ENCODE results near the gene FIBIN. TPM values are rescaled to one million over a fixed set of nuclear protein-coding genes. Genes with fewer than 3 reads are reported as not detected.

FIBIN gene
- total and polyA plus RNA-seq, 8 donors = 2.7 to 42.6 (median 5.3) TPM

GRCh38 chr11:26951809-26952515, 42.0 kb upstream of the FIBIN start:
- no peak overlapping the region for H3K4me3 ChIP-seq
- H3K27ac ChIP-seq = no peak overlapping the region
- no peaks in the 10 kb centered on the region for H3K36me3 ChIP-seq
- peak in 1 of 2 donors; percentile 64 for DNase-seq
- H3K4me1 ChIP-seq = peaks cover 0 to 17% (median 3%) of the 10 kb centered on the region in 4 donors
- intact Hi-C loops (cut with DNase I; ENCODE audit: low total_unique reads) = no loop called here
- WGBS, 5 donors = 67 to 79% (median 73%) methylated on average over 6 of the region's 6 CpGs
- no peaks in the 10 kb centered on the region for H3K27me3 ChIP-seq
- no peaks in the 10 kb centered on the region for H3K9me3 ChIP-seq
- TF ChIP-seq POLR2A (IDR thresholded peaks at IDR 0.05) (no peak), POLR2AphosphoS5 (IDR thresholded peaks at IDR 0.05) (no peak), CTCF (IDR thresholded peaks at IDR 0.05) (no peak), EP300 (IDR thresholded peaks at IDR 0.05) (no peak)

GRCh38 chr11:26953770-26954392, 40.0 kb upstream of the FIBIN start:
- TF ChIP-seq CTCF (IDR thresholded peaks at IDR 0.05) = no peak
- TF ChIP-seq POLR2A (IDR thresholded peaks at IDR 0.05) = no peak
- TF ChIP-seq EP300 (IDR thresholded peaks at IDR 0.05) = no peak
- TF ChIP-seq POLR2AphosphoS5 (IDR thresholded peaks at IDR 0.05) = no peak
- Histone ChIP-seq H3K27ac (no peak overlapping the region), H3K36me3 (no peaks in the 10 kb centered on the region), H3K27me3 (no peaks in the 10 kb centered on the region), H3K4me1 (peaks cover 0 to 6% (median 0%) of the 10 kb centered on the region in 4 donors), H3K9me3 (no peaks in the 10 kb centered on the region), H3K4me3 (no peak overlapping the region)
- 68 to 84% (median 78%) methylated on average over 7 of the region's 7 CpGs for WGBS, 5 donors
- no peak for DNase-seq
- intact Hi-C loops (cut with DNase I; ENCODE audit: low total_unique reads) = no loop called here

DNA sequence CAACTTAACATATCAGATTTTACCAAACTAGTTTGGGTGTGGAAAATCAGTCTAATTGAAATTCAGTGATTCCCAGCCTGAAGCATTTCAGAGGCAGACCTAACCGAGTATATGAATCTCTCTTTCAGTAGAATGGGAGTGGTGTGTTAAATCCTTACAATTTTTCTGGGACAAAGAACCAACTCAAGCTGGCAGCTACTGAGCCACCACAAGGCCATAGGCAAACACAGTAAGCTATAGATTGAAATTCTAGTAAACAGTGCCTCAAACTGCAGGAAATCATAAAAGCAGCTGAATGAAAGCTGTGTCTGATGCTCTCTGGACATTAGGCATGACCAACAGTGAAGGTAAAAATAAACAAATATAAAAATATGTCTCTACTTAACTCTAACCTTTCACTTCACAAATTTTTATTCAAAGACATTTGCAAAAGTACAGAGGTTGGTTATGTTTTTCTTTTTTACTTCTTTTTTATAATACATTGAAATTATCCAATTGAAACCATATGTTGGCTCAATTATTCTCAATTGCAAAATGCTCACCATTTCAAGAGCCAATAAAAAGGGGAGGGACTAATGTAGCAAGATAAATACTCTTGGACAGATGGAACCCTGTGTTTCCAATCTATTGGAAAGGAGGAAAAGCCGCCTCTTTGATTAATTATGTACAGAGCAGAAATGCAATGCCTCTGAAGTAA, 35.8 kb upstream of the FIBIN start:
- H3K27me3 ChIP-seq = no peaks in the 10 kb centered on the region
- no peaks in the 10 kb centered on the region for H3K36me3 ChIP-seq
- DNase-seq = no peak
- no peak overlapping the region for H3K27ac ChIP-seq
- H3K9me3 ChIP-seq = no peaks in the 10 kb centered on the region
- no peaks in the 10 kb centered on the region for H3K4me1 ChIP-seq
- intact Hi-C loops (cut with DNase I; ENCODE audit: low total_unique reads) = no loop called here
- no peak overlapping the region for H3K4me3 ChIP-seq
- TF ChIP-seq CTCF (IDR thresholded peaks at IDR 0.05) = no peak
- no peak for TF ChIP-seq EP300 (IDR thresholded peaks at IDR 0.05)
- no peak for TF ChIP-seq POLR2A (IDR thresholded peaks at IDR 0.05)
- no peak for TF ChIP-seq POLR2AphosphoS5 (IDR thresholded peaks at IDR 0.05)
- 70 to 86% (median 80%) methylated on average over 2 of the region's 2 CpGs for WGBS, 5 donors

- H3K4me3 ChIP-seq = no peak overlapping the region
- intact Hi-C loops (cut with DNase I; ENCODE audit: low total_unique reads) = no loop called here
- H3K4me1 ChIP-seq = peaks cover 0 to 2% (median 0%) of the 10 kb centered on the region in 4 donors
- no peak for DNase-seq
- WGBS, 5 donors = 39 to 71% (median 61%) methylated on average over 1 of the region's 1 CpG
- no peaks in the 10 kb centered on the region for H3K27me3 ChIP-seq
- no peaks in the 10 kb centered on the region for H3K9me3 ChIP-seq
- no peak overlapping the region for H3K27ac ChIP-seq
- H3K36me3 ChIP-seq = no peaks in the 10 kb centered on the region
- no peak for TF ChIP-seq EP300 (IDR thresholded peaks at IDR 0.05)
- TF ChIP-seq POLR2A (IDR thresholded peaks at IDR 0.05) = no peak
- no peak for TF ChIP-seq POLR2AphosphoS5 (IDR thresholded peaks at IDR 0.05)
- TF ChIP-seq CTCF (IDR thresholded peaks at IDR 0.05) = no peak
These were observed 35.2 kb upstream of the FIBIN start for GRCh38 chr11:26958702-26959049.
